NCI-H2107 treated with DMSO at 0.1 percent for 48 hours (cell line): ENCODE results near the gene NEK1.

Experiments used
- DNase-seq: peaks from one replicate; lab custom pipeline; 2025; ENCODE audit not compliant: unreplicated experiment; lab: John Stamatoyannopoulos, UW

NEK1 gene

GRCh38 chr4:169372791-169373190 lies 239.6 kb downstream of the NEK1 start:
- DNase-seq = no peak

DNA sequence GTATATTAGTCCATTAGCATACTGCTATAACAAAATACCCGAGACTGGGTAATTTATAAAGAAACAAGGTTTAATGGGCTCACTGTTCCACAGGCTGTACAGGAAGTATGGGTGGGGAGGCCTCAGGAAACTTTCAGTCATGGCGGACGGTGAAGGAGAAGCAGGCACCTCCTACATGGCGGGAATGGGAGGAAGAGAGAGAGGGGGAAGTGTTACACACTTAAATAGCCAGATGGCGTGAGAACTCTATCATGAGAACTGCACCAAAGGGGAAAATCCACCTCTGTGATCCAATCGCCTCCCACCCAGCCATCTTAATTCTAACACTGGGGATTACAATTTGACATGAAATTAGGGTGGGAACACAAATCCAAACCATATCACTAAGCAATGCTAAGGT lies 242.7 kb downstream of the NEK1 start:
- DNase-seq = no peak

- no peak for DNase-seq
Measured at GRCh38 chr4:169367826-169368225, 244.6 kb downstream of the NEK1 start.

- no peak for DNase-seq
Measured at GRCh38 chr4:169366821-169367220, 245.6 kb downstream of the NEK1 start.

- DNase-seq = no peak
Measured at GRCh38 chr4:169362607-169363006, 249.8 kb downstream of the NEK1 start.

DNA sequence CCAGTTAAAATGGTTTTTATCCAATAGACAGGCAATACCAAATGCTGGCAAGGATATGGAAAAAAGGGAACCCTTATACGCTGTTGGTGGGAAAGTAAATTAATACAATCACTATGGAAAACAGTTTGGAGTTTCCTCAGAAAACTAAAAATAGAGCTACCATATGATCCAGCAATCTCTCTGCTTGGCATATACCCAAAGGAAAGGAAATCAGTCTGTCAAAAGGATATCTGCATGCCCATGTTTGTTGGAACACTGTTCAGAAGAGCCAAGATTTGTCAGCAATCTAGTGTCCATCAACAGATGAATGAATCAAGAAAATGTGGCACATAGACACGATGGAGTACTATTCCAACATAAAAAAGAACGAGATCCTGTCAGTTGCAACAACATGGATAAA lies 250.6 kb downstream of the NEK1 start:
- DNase-seq = no peak

GRCh38 chr4:169359961-169360360 lies 252.4 kb downstream of the NEK1 start:
- DNase-seq = no peak

DNA sequence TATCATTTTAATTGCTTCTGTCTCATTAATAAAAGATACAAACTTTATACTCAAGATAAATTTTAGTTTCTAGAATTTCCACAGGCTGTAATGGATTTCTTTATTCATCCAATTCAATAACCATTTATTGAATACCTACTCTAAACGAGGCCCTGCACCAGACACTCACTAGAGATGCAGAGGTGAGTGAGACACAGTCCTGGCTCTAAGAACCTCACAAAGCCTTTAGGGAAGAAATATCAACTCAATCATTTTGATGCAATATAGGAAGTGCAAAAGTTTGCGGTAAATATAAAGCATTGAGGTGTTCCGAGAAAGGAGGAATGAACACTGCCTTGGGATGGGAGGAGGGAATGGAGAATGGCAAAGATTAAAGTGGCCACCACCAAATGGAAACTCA lies 260.0 kb downstream of the NEK1 start:
- no peak for DNase-seq

DNA sequence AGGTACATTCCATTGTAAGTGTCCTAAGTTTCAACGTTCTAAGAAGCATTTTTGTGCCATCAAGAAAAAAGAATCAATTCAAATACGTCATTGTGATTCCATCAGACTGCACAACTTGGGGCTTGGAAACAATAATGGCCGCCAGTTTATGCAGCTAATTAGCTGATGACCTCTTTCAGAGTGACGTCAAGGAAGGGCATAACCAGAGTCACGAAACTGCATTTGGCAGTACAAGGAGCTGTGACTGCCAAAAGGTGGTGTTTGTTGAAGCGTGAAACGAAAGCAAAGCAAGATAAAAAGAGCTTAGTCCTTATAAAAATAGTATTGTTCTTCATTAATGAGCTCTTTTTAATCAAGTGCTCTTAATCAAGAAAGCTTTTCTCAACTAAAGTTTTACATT lies 260.5 kb downstream of the NEK1 start:
- no peak for DNase-seq

DNA sequence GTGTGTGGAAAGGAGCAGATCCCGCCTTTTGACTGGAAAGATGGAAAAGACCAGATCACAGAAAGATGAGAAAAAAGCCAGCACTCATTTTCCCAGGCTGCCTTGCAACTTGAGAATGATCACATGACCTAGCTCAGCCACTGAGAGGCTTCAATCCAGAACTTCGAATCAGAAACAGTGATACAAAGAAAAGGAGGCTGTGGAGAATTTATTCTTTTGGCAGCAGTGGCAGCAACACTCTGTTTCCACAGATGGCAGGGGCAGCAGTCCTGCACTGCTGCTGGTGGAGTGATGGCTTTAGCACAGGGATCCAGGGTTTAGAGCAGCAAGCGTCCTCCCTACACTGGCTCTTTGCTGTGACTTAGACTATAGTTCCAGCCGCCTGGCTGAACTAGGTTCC lies 263.8 kb downstream of the NEK1 start:
- no peak for DNase-seq

- no peak for DNase-seq
Measured at GRCh38 chr4:169346840-169347239, 265.5 kb downstream of the NEK1 start.

DNA sequence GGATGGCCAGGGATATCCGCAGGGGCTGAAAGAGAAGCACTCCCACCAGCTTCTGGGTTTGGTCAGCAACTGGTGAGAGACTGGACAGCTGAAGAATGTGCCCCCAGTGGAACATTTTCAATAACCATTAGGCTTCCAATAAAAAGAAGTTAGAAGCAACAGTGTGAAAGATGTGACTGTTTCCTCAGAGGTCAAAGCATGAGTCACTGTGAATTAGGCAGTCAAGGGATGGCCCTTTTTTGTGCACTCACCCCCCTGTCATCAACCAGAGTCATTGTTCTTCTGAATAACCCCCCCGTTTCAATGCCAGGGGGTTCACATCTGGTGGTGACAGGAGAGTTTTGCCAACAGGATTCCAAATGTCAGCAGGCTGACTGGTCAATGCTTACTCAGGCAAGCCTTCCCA lies 267.1 kb downstream of the NEK1 start:
- no peak for DNase-seq
